Activated T-helper 17 cell treated with anti-CD3 and anti-CD28 coated beads, Interleukin-2, amount 50 U/mL, for 72 hours (primary cell): ENCODE data around the gene SMIM12. TPM values are rescaled to one million over a fixed set of nuclear protein-coding genes. Genes with fewer than 3 reads are reported as not detected.

Source experiments
- ATAC-seq: fragments of 150-1000 bp; cut with Tn5 transposase; replicated peaks from 2 replicates; pipeline ENCODE4 v1.10.0; 2021; ENCODE audit warnings: mild to moderate bottlenecking, moderate library complexity
- H3K27ac Mint-ChIP-seq: one replicate; pipeline ENCODE4 v1.8.0; 2022; ENCODE audit warnings: mixed read lengths
- H3K27me3 Mint-ChIP-seq: one replicate; pipeline ENCODE4 v1.8.0; 2022; ENCODE audit warnings: mixed read lengths
- H3K36me3 Mint-ChIP-seq: one replicate; pipeline ENCODE4 v1.8.0; 2022; ENCODE audit warnings: low read depth, mild to moderate bottlenecking, mixed read lengths
- H3K4me1 Mint-ChIP-seq: one replicate; pipeline ENCODE4 v1.8.0; 2022; ENCODE audit warnings: mixed read lengths
- H3K4me3 Mint-ChIP-seq: one replicate; pipeline ENCODE4 v1.8.0; 2022; ENCODE audit warnings: mild to moderate bottlenecking, mixed read lengths
- H3K9me3 Mint-ChIP-seq: one replicate; pipeline ENCODE4 v1.8.0; 2022; ENCODE audit warnings: mixed read lengths
- total RNA-seq, 2 donors: library from RNA; stranded (reverse); gene quantifications; one replicate each; pipeline ENCODE4 v1.2.3, GENCODE V29; 2022

Gene SMIM12
- total RNA-seq, 2 donors from 2014 or later, result 30.3 to 60.0 TPM

DNA sequence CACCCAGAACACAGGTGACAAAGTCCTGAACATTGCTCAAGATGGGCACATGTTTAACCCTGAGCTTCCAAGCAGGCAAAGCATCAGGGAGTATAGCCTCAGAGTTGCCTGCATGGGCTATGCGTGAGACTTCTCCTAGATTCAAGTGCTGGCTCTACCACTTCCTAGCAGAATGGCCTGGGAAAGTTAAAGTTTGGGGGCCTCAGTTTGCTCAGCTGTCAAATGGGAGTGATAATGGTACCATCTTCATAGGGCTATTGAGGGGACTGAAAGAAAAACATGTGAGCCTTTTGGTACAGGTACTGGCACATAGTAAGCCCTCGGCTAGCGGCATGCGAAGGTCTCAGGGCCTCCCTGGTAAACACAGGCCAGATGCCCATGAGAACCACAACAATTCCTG lies 28.0 kb upstream of the SMIM12 start:
- no peak for ATAC-seq
- Mint-ChIP-seq H3K4me3 (no peak overlapping the region), H3K9me3 (no peaks in the 10 kb centered on the region), H3K36me3 (no peaks in the 10 kb centered on the region), H3K27me3 (peaks cover 35% of the 10 kb centered on the region), H3K27ac (no peak overlapping the region), H3K4me1 (no peaks in the 10 kb centered on the region)

DNA sequence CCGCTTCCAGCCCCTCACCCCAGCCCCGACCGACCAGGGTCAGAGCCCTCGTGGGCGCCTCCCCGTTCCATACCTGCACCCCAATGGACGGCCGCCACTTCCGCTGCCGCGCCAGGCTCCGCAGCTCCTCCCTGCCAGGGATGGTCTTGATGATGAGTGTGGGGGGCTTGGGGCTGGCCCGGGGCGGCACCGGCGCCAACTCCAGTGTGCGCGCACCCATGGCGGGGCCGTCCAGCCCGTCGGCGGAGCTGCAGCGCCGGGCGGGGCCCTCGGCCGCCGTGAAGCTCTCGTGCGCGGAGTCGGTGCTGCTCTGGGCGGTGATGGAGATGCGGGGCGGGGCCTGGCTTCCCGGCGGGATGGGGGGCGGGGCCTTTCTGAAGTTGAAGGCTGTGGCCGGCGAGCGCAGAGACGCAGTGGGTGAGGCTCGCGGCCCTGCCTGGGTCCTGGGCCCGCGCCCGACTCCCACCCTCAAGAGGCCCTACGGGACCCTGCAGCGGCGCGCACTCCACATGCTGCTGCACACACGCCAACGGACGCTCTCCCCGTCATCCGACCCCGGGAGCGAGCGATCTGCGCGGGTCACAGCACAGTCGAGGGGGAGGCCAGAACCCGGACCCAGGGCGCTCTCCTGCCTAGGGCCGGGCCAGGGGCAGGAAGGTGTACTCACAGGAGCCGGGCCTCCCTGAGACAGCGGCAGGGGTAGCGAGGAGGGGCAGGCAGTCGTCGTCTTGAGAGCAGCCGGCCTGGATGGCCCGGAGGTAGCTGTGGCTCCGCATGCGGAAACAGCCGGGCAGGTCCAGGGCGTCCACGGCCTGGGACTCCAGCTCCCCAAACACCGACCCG lies 26.1 kb upstream of the SMIM12 start:
- peak; percentile 94 for ATAC-seq
- H3K4me3 Mint-ChIP-seq, result peak overlapping the region; percentile 75
- no peaks in the 10 kb centered on the region for H3K36me3 Mint-ChIP-seq
- no peaks in the 10 kb centered on the region for H3K4me1 Mint-ChIP-seq
- no peaks in the 10 kb centered on the region for H3K9me3 Mint-ChIP-seq
- peaks cover 37% of the 10 kb centered on the region for H3K27me3 Mint-ChIP-seq
- H3K27ac Mint-ChIP-seq, result no peak overlapping the region

DNA sequence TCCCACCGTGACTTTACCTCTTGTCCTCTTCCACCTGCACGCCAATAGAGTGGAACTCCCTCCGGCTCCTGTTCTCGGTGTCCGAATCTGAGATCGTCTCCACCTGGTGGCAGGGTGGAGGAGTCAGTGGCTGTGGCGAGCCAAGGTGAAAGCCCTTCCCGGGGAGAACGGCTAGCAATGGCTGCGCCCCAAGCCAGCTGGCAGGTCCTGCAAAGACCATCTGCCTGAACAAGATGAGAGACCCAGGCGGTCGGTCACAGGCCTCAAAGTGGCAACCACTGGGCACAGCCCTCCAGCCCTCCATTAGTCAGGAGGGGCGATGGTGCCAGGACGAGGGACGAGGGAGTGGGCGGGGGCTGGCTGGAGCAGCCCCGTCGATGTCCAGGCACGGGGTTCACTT lies 25.4 kb upstream of the SMIM12 start:
- H3K9me3 Mint-ChIP-seq, result no peaks in the 10 kb centered on the region
- no peaks in the 10 kb centered on the region for H3K36me3 Mint-ChIP-seq
- no peaks in the 10 kb centered on the region for H3K4me1 Mint-ChIP-seq
- H3K4me3 Mint-ChIP-seq, result peak overlapping the region; percentile 75
- H3K27ac Mint-ChIP-seq, result no peak overlapping the region
- H3K27me3 Mint-ChIP-seq, result peaks cover 37% of the 10 kb centered on the region
- ATAC-seq, result peak; percentile 6

GRCh38 chr1:34884536-34884935 lies 25.0 kb upstream of the SMIM12 start:
- no peaks in the 10 kb centered on the region for H3K36me3 Mint-ChIP-seq
- no peaks in the 10 kb centered on the region for H3K9me3 Mint-ChIP-seq
- peak overlapping the region; percentile 75 for H3K4me3 Mint-ChIP-seq
- peaks cover 35% of the 10 kb centered on the region for H3K27me3 Mint-ChIP-seq
- ATAC-seq, result no peak
- H3K27ac Mint-ChIP-seq, result no peak overlapping the region
- no peaks in the 10 kb centered on the region for H3K4me1 Mint-ChIP-seq

- Mint-ChIP-seq H3K36me3 (no peaks in the 10 kb centered on the region), H3K27me3 (peaks cover 30% of the 10 kb centered on the region), H3K4me3 (no peak overlapping the region), H3K4me1 (no peaks in the 10 kb centered on the region), H3K9me3 (no peaks in the 10 kb centered on the region), H3K27ac (no peak overlapping the region)
- ATAC-seq, result no peak
Measured at GRCh38 chr1:34879230-34879629, 19.7 kb upstream of the SMIM12 start.

DNA sequence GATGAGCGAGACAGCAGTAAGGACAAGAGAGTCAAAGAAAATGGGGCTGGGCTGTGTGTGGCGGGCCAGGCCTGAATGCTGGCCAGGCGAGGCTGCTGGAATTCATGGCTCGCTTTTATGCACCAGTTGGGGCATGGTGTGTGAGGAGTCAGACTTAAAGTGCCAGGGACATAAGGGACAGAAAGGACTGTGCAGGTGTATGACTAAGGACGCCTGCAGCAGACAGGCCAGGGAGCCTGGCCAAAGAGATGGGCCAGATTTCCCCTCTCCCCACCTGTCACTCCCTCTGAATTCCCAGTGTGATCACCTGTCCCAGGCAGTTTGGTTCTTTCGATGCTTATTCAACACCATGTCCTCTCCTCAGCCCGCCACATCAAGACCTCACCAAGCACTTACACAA lies 16.9 kb upstream of the SMIM12 start:
- H3K27me3 Mint-ChIP-seq, result peaks cover 41% of the 10 kb centered on the region
- H3K4me1 Mint-ChIP-seq, result peaks cover 4% of the 10 kb centered on the region
- H3K4me3 Mint-ChIP-seq, result no peak overlapping the region
- H3K36me3 Mint-ChIP-seq, result no peaks in the 10 kb centered on the region
- H3K9me3 Mint-ChIP-seq, result no peaks in the 10 kb centered on the region
- ATAC-seq, result no peak
- H3K27ac Mint-ChIP-seq, result no peak overlapping the region

GRCh38 chr1:34874296-34874952 lies 14.9 kb upstream of the SMIM12 start:
- H3K36me3 Mint-ChIP-seq, result no peaks in the 10 kb centered on the region
- no peak for ATAC-seq
- H3K27me3 Mint-ChIP-seq, result peaks cover 41% of the 10 kb centered on the region
- no peak overlapping the region for H3K27ac Mint-ChIP-seq
- H3K4me3 Mint-ChIP-seq, result no peak overlapping the region
- peaks cover 7% of the 10 kb centered on the region for H3K4me1 Mint-ChIP-seq
- H3K9me3 Mint-ChIP-seq, result no peaks in the 10 kb centered on the region

DNA sequence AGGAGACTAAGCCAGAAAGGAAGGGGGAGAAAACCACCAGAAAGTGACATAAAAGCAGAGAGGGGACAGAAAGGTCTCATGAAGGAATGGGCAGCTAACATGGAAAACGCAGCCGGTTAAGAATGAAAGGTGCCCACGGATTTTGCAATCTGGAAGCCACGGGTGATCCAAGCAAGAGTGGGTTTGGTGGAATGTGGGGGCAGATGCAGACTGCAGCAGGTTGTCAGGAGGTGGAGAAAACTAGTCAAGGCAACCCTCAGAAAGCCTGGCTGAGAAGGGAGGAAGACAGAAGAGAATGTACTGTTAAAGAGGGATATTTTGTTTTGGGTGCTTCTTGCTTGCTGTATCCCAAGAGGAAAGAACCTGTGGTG lies 12.6 kb upstream of the SMIM12 start:
- no peaks in the 10 kb centered on the region for H3K36me3 Mint-ChIP-seq
- no peak overlapping the region for H3K27ac Mint-ChIP-seq
- H3K4me1 Mint-ChIP-seq, result peaks cover 11% of the 10 kb centered on the region
- no peaks in the 10 kb centered on the region for H3K9me3 Mint-ChIP-seq
- no peak for ATAC-seq
- peaks cover 36% of the 10 kb centered on the region for H3K27me3 Mint-ChIP-seq
- H3K4me3 Mint-ChIP-seq, result no peak overlapping the region

DNA sequence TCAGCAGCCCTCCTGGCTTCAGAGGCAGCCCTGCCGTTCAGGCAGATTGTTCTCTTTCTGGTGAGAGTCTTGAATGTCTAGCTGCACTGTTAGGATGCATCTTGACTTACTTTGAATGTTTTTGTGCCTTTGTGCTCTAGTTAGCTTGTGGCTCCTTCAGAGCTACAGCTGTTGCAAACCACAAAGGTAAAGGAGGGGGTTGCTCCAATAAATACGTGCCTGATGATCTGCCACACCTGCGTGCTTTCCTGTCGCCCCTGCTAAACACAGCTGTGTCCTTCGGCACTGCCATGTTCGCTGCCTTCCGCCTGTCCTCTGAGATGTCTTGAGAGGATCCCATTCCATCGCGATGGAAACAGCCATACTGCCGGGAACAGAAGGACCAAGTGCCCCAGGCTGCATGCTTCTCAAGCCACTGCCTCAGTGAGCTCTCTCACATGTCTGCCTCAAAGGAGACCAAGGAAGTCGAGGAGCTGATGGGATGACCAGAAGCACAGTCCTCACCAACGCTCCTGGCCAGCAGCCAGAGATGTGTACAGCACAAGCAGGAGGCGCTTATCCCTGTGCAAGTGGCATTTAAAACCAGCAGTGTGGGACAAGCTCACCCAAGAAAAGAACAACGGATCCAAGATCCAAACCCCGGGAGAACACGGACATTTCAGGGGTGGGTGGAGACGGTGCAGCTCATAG lies 12.0 kb upstream of the SMIM12 start:
- H3K4me3 Mint-ChIP-seq, result no peak overlapping the region
- H3K27ac Mint-ChIP-seq, result peak overlapping the region; percentile 16
- H3K36me3 Mint-ChIP-seq, result no peaks in the 10 kb centered on the region
- H3K27me3 Mint-ChIP-seq, result peaks cover 33% of the 10 kb centered on the region
- no peak for ATAC-seq
- peaks cover 11% of the 10 kb centered on the region for H3K4me1 Mint-ChIP-seq
- H3K9me3 Mint-ChIP-seq, result no peaks in the 10 kb centered on the region

GRCh38 chr1:34870395-34870794 lies 10.8 kb upstream of the SMIM12 start:
- Mint-ChIP-seq H3K36me3 (no peaks in the 10 kb centered on the region), H3K27ac (no peak overlapping the region), H3K9me3 (no peaks in the 10 kb centered on the region), H3K4me3 (no peak overlapping the region), H3K4me1 (peaks cover 11% of the 10 kb centered on the region), H3K27me3 (peaks cover 24% of the 10 kb centered on the region)
- no peak for ATAC-seq

DNA sequence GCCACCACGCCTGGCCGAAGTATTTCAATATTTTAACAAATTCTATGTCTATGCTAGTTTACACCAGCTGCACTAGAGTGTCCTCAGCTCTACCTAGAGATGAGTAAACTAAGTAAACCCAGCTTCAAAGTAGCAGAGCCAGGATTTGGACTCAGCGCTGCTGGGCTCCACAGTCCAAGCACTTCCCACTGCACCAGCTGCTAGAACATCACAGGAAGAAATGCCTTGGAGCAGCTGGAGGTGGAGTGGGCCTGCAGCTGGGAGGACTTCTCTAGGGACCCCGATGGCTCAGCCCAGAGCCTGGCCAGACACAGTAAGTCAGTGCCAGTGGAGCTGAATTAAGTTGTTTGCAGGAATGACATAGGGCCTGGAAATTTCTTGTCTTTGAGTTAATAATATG lies 10.2 kb upstream of the SMIM12 start:
- Mint-ChIP-seq H3K9me3 (no peaks in the 10 kb centered on the region), H3K4me3 (no peak overlapping the region), H3K36me3 (no peaks in the 10 kb centered on the region), H3K27ac (no peak overlapping the region), H3K27me3 (peaks cover 21% of the 10 kb centered on the region), H3K4me1 (peaks cover 11% of the 10 kb centered on the region)
- no peak for ATAC-seq

- Mint-ChIP-seq H3K9me3 (no peaks in the 10 kb centered on the region), H3K27ac (peak overlapping the region; percentile 52), H3K4me1 (peaks cover 18% of the 10 kb centered on the region), H3K4me3 (peak overlapping the region; percentile 69), H3K27me3 (peaks cover 17% of the 10 kb centered on the region), H3K36me3 (no peaks in the 10 kb centered on the region)
- no peak for ATAC-seq
Measured at GRCh38 chr1:34868230-34869049, 8.9 kb upstream of the SMIM12 start.

DNA sequence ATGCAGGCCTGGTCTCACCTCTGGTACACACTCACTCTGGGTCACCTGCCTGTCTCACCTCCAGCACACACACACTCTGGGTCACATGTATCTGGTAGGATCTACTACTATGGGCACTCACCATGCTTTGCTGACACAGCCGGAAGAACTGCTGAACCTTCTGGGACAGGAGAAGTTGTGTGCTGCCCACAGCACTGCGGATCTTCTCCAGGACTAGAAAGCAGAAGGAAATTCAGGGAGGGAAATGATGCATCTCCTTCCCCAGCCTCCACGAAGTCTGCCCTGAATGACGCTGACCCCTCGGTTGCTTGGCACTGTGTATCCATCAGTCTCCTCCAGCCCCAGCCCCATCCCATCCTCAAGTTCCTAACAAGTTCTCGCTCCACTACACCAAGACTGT lies 7.9 kb upstream of the SMIM12 start:
- Mint-ChIP-seq H3K4me1 (peaks cover 27% of the 10 kb centered on the region), H3K9me3 (no peaks in the 10 kb centered on the region), H3K27me3 (peaks cover 8% of the 10 kb centered on the region), H3K36me3 (no peaks in the 10 kb centered on the region), H3K4me3 (peak overlapping the region; percentile 69), H3K27ac (peak overlapping the region; percentile 52)
- ATAC-seq, result no peak

- Mint-ChIP-seq H3K4me1 (peaks cover 26% of the 10 kb centered on the region), H3K27me3 (peaks cover 3% of the 10 kb centered on the region), H3K27ac (peak overlapping the region; percentile 39), H3K4me3 (peak overlapping the region; percentile 69), H3K36me3 (no peaks in the 10 kb centered on the region), H3K9me3 (no peaks in the 10 kb centered on the region)
- peak; percentile 13 for ATAC-seq
Measured at GRCh38 chr1:34866762-34867109, 7.2 kb upstream of the SMIM12 start.
